Measurements from ENCODE around the gene KCNH3.

KCNH3 gene

GRCh38 chr12:49546481-49546880, 7.7 kb downstream of the KCNH3 start:
- DNase-seq = no peak

- no peak for DNase-seq
Measured at GRCh38 chr12:49547090-49547690, 8.4 kb downstream of the KCNH3 start.

GRCh38 chr12:49548481-49548821, 9.6 kb downstream of the KCNH3 start:
- no peak for DNase-seq

- DNase-seq = peak; percentile 27
Measured at GRCh38 chr12:49548822-49549648, 10.2 kb downstream of the KCNH3 start.

- DNase-seq = no peak
Measured at GRCh38 chr12:49549735-49550692, 11.2 kb downstream of the KCNH3 start.

- DNase-seq = no peak
Measured at GRCh38 chr12:49550693-49551252, 11.9 kb downstream of the KCNH3 start.

- DNase-seq = no peak
Measured at GRCh38 chr12:49552014-49552413, 13.2 kb downstream of the KCNH3 start.

- DNase-seq = no peak
Measured at GRCh38 chr12:49552425-49552824, 13.6 kb downstream of the KCNH3 start.

GRCh38 chr12:49552899-49553298, 14.1 kb downstream of the KCNH3 start:
- no peak for DNase-seq

GRCh38 chr12:49553512-49554088, 14.8 kb downstream of the KCNH3 start:
- DNase-seq = no peak

GRCh38 chr12:49554266-49554665, 15.4 kb downstream of the KCNH3 start:
- no peak for DNase-seq

- DNase-seq = no peak
Measured at GRCh38 chr12:49555631-49556390, 17.0 kb downstream of the KCNH3 start.

- no peak for DNase-seq
Measured at GRCh38 chr12:49556391-49557186, 17.8 kb downstream of the KCNH3 start.

GRCh38 chr12:49557187-49557916, 18.5 kb downstream of the KCNH3 start:
- DNase-seq = no peak

GRCh38 chr12:49557917-49558215, 19.0 kb downstream of the KCNH3 start:
- no peak for DNase-seq

GRCh38 chr12:49558526-49558925, 19.7 kb downstream of the KCNH3 start:
- no peak for DNase-seq

GRCh38 chr12:49559011-49559675, 20.3 kb downstream of the KCNH3 start:
- DNase-seq = no peak

GRCh38 chr12:49560695-49561094, 21.9 kb downstream of the KCNH3 start:
- DNase-seq = no peak

- DNase-seq = no peak
Measured at GRCh38 chr12:49562233-49562632, 23.4 kb downstream of the KCNH3 start.

GRCh38 chr12:49562831-49563230, 24.0 kb downstream of the KCNH3 start:
- DNase-seq = no peak

Data from activated naive CD4-positive, alpha-beta T cell treated with Interleukin-2 at 50 U/mL for 16 hours (primary cell).